ENCODE data around the gene XPO5.
"Not testable (repeated sequence)": the region's sequence is repeated elsewhere in the genome, so short reads cannot be mapped to it uniquely, and the experiment has no call there.

Gene XPO5

DNA sequence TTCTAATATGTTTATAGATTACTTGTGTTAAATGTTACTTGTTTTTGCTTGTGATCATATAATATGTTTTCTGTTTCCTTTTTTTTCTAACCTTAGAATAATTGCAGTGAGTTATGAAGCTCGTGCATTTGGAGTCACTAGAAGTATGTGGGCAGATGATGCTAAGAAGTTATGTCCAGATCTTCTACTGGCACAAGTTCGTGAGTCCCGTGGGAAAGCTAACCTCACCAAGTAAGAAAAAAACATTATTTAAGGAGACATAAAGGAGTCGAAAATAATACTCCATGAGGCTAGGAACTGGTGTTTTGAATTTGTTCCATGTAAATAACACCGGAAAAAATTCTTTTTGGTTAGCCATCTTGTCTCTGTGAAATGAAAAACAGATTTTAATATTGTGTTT is 7.1 kb upstream of the XPO5 start:
- no peak for DNase-seq

DNA sequence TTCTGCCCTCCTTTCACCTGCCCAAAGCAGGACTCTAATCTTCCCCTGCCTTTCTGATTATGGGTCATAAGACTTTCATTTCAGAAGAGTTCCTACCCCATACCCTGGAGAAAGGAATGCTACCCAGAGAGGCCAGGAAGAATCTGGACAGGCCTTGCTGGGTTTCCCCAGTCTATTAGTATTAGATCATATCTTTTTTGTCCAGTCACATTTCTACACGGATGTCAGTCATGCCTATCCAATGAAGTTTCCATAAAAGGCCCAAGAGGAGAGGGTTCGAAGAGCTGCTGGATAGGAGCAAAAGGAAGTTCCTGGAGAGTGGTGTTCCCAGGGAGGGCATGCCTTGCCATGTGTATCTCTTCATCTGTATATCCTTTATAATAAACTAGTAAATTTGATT is 3.3 kb upstream of the XPO5 start:
- DNase-seq: no peak

DNA sequence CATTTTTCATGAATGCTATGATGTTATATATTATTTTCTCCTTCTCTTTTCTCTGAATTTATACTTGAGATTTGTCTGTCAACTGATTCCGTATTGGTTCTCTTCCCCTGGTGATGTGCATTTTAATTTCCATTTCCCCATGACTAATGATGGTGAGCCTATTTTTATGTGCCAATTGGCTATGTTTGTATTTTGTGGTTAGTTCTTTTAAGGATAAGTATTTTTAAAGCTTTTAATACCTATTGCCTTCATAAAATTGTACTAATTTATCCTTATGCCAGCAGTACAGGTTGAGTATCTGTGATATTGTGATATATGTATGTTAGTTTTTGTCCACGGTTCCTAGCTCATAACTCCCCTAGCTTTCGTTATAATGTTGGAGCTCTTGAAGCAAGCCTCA is 2.9 kb upstream of the XPO5 start:
- DNase-seq: no peak

DNA sequence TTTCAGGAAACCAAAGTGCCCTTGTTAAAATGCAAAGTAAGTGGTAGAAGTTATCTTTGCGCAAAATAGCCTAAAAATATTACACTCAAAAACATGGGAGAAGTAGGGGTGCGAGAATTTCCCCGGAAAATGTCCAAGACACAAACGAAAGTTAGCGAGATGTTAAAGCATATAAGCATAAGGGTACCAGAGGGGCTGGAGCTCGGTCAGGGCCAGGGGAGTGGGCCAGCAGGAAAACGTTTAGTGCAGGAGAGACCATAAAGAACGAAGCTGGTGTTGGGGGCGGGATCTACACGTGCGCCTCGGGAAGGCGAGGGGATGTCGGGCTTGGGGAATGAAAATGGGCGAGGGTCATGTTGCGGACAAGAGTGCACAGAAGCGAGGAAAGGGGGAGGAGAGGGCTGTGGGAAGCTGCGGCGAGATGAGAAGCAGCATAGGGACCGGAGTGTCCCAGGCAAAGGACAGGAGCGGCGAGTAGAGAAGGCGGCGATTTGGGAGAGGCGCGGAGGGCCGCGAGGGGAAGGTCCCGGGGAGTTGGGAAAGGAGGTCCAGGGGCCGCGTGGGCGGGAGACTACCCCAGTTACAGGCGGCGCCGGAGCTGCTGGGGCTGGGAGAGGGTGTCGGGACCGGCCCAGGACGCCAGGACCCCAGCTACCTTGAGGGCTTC is 600 bp downstream of the XPO5 start:
- DNase-seq: peak; percentile 15

DNA sequence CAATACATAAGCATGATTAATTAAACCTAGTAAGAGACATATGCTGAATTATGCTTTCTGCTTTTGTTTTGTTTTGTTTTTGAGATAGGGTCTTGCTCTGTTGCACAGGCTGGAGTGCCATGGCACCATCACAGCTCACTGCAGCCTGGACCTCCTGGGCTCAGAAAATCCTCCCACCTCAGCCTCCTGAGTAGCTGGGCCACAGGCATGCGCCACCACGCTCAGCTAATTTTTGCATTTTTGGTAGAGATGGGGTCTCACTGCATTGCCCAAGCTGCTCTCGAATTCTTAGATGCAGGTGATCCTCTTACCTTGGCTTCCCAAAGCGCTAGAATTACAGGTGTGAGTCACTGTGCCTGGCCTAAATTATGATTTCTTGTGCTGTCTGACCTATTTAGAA is 3.8 kb downstream of the XPO5 start:
- DNase-seq: no peak

DNA sequence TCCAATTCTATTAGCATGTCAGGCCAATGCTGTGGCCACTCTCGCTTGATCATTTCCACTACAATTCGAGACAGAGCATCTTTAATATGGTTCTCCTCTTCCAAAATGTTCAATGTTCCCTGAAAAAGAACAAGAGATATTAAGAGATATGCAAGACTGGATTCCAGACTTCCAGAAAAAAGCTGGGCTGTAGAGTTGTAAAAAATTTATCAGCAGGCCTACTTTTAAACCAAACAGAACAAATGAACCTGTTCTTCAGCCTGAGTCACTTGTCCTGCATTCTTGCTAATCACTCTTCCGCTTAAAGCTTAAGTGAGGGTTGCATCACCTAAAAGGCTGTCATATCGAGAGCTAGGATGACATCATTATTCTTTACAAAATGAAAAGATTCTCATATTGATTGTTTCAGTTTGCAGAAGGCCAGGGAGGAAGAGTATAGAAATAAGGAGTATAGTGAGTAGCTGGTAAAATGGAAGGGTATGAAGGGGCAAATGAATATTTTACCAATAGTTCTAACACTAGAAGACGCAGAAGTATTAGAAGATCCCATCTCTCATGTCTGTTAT is 4.9 kb downstream of the XPO5 start:
- DNase-seq: no peak

DNA sequence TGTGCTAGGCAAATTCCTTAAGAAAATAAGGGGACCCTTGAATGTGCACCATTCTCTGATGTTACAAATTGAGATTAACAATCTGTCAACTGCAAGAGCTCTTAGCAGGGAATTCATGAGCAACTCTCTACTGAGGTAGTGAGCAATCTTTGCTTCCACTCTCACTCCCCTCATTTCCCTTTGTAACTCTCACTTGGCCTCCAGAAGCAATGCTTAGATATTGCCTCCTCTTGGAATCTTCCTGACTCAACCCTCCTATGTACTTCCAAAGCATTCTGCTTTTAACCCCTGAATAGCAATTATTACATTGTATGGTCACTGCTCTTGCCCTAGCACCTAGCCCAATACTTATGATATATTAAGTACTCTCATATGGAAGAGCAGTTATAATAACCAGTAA is 16.5 kb downstream of the XPO5 start:
- no peak for DNase-seq

DNA sequence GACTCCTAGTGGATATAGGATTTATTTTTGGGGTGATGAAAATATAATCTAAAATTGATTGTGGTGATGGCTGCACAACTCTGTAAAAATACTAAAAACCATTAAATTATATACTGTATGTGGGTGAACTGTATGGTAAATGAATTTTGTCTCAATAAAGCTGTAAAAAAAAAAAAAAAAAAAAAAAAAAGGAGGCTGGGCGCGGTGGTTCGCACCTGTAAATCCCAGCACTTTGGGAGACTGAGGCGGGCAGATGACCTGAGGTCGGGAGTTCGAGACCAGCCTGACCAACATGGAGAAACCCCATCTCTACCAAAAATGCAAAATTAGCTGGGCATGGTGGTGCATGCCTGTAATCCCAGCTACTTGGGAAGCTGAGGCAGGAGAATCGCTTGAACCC is 18.2 kb downstream of the XPO5 start:
- DNase-seq: not testable (repeated sequence)

DNA sequence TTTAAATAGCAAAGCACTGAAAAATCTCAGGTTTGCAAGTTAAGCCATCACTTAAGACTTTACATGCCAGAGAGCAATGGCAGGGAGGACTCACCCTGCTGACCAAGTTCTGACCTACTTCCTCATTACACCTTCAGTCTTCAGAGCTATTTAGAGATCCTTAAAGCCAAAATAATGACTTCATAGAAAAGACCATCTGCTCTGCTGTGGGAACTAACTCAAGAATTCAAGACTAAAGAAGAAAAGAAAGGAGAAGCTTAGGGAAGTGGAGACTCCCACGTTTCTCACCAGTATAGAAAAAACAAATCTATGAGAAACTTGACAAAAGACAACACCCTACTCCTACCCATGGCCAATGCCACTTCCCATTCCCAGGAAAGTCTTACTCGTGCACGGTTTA is 28.6 kb downstream of the XPO5 start:
- DNase-seq: no peak

DNA sequence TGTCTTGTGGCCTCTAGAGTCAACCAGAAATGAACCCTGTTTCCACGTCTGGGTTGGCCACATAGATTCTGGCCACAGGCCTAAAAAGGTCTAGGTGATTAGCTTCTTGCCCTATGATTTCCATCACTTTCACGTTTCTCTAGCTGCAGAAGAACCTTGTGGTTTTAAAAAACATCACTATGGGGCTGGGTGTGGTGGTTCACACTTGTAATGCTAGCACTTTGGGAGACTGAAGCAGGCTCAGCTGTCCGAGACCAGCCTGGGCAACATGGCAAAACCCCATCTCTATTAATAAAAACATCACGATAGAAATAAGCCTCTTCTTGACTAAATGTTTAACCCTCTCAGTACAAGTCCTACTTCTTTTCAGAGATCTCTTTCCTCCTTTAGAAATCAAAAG is 31.4 kb downstream of the XPO5 start:
- DNase-seq: no peak

DNA sequence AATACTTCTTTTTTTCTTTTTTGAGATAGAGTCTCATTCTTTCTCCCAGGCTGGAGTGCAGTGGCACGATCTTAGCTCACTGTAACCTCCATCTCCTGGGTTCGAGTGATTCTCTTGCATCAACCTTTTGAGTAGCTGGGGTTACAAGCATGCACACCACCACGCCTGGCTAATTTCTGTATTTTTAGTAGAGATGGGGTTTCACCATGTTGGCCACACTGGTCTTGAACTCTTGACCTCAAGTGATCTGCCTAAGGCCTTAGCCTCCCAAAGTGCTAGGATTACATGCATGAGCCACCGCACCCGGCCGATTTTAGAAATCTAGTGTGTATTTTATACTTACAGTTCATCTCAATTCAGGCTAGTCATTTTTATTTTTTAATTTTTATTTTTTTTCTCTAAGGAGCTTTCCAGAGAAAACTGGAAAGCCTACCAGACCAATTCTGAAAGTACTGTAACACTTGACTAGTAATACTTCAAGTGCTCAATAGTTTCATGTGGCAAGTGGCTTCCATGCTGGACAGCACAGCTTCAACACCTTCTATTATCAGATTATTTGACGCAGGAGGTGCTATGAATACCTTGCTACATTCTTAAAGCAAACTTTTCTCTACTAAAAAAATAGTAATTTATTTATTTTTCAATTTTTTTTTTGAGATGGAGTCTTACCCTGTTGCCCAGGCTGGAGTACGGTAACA is 33.9 kb downstream of the XPO5 start:
- DNase-seq: no peak

DNA sequence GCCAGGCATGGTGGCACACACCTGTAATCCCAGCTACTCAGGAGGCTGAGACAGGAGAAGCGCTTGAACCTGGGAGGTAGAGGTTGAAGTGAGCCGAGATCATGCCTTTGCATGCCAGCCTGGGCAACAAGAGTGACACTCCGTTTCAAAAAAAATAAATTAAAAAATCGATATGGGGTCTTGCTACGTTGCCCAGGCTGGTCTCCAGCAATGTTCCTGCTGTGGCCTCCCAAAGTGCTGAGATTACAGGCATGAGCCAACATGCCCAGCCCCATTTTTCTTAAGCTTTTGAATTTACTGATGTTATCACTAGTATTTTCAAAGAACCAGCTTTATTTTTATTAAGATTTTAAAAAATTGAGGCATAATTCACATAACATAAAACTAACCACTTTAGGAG is 35.3 kb downstream of the XPO5 start:
- no peak for DNase-seq

DNA sequence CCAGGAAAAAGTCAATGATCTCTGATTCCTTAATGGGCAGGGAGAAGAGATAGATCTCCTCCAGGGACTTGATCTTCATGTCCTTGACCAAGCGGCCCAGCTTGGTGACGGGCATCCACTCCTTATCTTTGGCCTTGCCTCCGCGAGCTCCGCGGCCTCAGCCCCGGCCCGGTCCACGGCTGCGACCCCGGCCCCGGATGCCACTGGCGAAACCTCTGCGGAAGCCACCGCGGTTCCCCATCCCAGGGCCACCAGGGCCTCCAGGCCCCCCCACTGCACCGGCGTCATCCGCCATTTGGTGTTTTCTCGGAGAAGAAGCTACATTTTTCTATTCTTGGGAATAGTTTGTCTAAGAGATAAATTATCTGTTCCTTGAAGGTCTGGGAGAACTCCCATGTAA is 36.4 kb downstream of the XPO5 start:
- not testable (repeated sequence) for DNase-seq

DNA sequence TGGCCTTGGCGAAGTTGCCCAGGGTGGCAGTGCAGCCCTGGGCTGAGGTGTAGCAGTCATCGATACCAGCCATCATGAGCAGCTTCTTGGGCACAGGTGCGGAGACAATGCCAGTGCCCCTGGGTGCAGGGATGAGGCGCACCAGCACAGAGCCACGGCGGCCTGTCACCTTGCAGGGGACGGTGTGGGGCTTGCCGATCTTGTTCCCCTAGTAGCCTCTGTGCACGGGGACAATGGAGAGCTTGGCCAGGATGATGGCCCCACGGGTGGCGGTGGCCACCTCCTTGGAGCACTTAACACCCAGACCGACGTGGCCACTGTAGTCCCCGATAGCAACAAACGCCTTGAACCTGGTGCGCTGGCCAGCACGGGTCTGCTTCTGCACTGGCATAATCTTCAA is 36.9 kb downstream of the XPO5 start:
- not testable (repeated sequence) for DNase-seq

DNA sequence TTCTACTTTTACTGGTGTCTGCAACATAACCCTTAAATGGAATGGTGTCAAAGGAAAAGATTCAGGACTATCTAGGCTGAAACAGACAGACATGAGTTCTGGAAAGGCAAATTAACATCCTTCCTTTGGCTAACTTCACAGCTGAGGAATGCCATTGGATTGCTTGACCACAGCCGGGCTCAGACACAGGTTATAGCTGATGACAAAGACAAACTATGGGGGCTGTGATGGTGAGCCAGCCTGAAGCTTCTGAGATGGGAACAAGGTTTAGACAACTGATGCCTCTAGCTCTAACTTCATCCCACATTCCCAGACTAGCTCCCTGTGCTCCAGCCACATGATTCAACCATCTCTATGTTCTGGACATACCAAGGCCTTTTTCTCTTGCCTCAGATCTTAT is 43.6 kb downstream of the XPO5 start:
- DNase-seq: no peak

DNA sequence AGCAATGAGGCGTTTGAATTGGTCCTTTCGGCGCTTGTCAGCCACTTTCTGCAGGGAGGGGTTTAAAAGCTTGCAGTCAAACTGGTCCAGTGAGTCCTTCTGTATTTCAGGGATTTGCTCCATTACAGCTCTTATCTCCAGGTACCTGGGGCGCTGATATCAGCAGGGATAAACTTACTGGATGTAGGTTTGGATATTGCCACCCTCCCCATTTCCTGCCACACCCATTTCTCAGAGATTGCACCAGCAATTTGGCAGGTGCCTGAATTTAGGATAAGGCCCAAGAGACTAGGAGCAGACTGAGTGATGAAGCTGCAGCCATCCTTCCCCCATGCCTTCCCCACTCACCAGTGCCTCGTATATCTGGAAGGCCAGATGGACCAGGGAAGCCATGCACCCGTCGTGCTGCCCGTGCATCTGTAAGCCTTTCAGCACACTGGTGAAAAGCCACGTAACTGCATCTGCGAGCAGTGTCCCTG is 51.3 kb downstream of the XPO5 start:
- no peak for DNase-seq

DNA sequence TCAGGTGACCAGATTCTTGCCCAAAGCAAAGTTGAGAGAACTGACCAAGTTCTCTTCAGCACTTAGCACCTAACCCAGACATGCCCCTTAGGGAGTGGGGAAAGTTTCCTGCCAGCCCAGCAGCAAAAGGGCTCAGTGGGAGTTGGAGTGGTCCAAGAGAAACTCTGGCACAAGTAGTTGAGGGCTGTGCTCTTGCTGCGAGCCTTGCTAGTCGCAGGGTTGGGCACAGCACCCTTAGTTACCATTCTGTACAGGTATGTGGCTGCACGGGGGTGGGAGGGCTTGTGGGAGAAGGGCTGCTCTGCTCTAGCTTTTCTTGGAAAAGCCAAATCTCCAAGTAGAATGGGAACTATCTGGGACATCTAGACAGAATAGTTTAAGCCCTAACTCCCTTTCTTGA is 52.6 kb downstream of the XPO5 start:
- no peak for DNase-seq

DNA sequence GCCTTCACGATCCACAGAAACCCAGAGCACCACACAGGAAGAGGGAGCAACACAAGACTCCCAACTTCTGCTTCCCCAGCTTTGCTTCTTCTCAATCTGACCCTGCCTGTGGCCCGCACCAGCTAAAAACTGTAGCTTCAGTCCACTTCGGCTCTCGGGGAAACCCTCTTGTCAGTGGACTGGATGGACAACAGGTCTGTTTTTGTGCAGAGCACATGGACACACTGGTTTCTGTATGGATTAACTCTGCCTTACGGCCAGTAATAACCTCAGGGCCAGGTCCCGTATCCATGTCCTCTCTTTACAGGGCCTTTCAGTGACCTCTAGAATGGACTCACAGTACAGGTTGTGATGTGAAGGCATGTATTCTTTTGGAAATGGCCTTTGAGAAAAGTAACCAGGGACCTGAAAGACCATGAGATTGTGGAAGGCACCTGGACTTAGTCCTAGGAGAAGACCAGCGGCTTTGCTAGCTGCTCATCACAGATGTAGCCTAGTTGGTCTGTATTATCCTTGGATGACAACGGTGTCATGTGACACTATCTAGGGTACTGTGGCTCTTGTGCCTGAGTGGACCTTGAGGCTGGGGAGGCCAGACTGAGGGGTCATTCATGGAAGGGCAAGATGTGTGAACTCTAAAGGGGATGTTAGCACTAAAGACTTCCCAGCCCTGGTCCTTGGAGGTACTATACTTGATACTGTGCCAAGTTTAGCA is 53.1 kb downstream of the XPO5 start:
- no peak for DNase-seq

DNA sequence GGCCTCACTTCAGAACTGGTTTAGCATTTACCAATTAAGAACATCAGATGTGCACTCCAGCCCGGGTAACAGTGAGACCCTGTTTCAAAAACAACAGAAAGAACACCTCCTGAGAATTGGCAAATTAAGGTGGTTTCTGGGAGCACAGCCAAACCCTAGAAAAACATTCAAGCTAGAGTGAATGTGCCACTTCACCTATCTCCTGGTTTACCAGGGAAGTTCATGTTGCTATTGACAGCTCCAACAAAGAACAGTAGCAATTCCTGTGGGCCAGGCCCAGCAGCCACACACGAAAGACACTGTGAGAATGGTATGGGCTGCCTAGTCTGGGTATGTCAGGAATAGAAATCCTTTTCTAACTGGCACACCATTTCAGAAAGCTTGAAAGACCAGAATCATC is 54.0 kb downstream of the XPO5 start:
- peak; percentile 51 for DNase-seq

DNA sequence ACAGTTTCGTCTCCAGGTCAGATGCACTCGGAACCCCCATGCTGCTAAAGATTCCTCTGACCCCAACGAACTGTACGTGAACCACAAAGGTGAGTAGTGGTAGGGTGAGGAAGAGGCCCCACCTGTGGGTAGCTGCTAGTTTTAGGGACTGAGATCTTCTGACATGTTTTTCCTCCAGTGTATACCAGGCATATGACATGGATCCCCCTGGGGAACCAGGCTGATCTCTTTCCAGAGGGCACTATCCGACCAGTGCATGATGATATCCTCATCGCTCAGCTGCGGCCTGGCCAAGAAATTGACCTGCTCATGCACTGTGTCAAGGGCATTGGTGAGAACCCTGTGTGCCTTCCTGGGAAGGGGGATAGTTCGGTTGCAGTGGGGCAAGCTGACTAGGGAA is 55.7 kb downstream of the XPO5 start:
- no peak for DNase-seq

DNA sequence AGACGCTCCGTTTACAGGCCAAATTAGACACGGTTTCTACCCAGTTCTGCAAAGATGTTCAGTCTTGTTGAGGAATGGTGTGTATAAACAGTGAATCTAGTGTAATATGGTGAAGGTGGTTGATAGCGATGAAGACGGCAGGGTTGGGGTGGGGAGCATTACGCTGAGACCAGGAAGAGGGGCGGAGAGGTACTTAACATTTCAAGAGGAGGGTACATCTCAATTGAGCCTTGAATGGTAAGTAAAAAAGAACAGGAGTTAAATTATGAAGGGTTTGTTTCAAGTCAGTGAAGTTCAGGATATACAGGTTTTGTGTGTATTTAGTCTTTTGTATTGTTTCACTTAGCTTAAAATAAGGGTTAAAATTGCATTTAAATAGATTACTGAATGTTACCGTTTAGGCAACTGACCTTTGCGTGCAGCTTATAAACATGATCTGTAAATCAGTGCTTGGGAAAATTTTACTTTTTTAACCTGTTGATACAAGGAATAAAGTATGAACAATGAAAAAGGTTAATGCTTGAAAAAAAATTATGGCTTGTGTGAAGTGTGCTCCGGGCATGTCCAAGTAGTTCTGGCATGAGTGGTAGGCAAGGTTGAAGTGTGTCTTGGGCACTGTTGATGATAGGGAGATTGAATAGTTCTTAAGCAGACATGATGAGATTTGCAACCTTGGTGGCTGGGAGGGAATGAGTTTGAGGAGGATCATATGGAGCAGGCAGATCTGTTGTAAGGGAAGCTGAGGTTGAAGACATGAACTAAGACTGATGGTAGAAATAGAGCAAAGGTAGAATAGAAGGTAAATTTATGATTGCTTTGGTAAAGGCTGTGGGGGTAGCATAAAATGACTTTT is 58.1 kb downstream of the XPO5 start:
- DNase-seq: no peak

DNA sequence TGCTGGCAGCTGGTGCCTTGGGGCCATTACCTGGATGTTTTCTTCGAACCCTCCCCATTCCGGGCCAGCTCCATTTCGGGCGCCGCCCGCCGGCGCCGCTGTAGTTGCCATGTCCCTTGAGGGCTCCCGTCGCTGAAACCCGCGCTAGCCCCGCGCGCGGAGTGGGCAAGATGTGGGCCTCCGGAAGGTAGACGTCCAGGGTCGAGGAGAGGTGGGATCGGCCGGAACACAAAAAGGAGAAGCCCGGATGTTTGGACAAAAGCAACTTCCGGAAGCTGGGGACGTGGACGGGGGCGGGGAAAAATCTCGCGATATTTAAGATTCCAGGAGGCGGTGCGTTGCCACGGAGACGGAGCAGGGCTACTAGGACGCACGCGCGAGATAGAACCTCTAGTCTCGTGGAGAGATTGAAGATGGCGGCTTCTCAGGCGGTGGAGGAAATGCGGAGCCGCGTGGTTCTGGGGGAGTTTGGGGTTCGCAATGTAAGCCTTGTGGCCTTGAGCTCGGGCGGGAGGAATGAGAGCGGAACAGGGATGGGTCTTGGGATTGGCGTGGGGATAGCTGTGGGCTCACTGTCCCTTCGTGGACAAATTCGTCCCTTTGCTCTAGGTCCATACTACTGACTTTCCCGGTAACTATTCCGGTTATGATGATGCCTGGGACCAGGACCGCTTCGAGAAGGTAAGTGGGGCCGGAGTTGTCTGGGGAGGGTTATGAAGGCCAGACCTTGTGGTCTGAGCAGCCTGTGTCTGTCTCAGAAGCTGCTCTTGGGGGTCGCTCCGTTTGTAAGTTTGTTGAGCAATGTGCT is 58.9 kb downstream of the XPO5 start, which contains the start of the genes POLR1C and YIPF3:
TSS of gene POLR1C (plus strand) at position 393 of the 808 bp plus-strand sequence. CDS start at position 414, 21 bp downstream.
TSS of gene YIPF3 (minus strand) at position 230 of the 808 bp plus-strand sequence. CDS start at position 111, 119 bp downstream.
- peak; percentile 99 for DNase-seq
